ENCODE results near the gene PDS5B. TPM values are rescaled to one million over a fixed set of nuclear protein-coding genes. Genes with fewer than 3 reads are reported as not detected.

The PDS5B gene
- total and polyA plus RNA-seq, 4 donors: 3.6 to 24.3 (median 12.9) TPM

GRCh38 chr13:32600890-32601289, 14.6 kb downstream of the PDS5B start (continued):
- TF ChIP-seq, protein P1, sequence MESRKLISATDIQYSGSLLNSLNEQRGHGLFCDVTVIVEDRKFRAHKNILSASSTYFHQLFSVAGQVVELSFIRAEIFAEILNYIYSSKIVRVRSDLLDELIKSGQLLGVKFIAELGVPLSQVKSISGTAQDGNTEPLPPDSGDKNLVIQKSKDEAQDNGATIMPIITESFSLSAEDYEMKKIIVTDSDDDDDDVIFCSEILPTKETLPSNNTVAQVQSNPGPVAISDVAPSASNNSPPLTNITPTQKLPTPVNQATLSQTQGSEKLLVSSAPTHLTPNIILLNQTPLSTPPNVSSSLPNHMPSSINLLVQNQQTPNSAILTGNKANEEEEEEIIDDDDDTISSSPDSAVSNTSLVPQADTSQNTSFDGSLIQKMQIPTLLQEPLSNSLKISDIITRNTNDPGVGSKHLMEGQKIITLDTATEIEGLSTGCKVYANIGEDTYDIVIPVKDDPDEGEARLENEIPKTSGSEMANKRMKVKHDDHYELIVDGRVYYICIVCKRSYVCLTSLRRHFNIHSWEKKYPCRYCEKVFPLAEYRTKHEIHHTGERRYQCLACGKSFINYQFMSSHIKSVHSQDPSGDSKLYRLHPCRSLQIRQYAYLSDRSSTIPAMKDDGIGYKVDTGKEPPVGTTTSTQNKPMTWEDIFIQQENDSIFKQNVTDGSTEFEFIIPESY (IDR thresholded peaks at IDR 0.05): no peak
- TF ChIP-seq TAF1 (conservative IDR thresholded peaks at IDR 0.05): no peak
- no peak for TF ChIP-seq JUND (IDR thresholded peaks at IDR 0.05)
- TF ChIP-seq NR2F2 (IDR thresholded peaks at IDR 0.05): no peak
- no peak for TF ChIP-seq HNF4G (IDR thresholded peaks at IDR 0.05)
- TF ChIP-seq GABPA (IDR thresholded peaks at IDR 0.05 in 1 of 2, conservative IDR thresholded peaks at IDR 0.05 in 1 of 2): no peak
- no peak for TF ChIP-seq HNF4A (conservative IDR thresholded peaks at IDR 0.05)

DNA sequence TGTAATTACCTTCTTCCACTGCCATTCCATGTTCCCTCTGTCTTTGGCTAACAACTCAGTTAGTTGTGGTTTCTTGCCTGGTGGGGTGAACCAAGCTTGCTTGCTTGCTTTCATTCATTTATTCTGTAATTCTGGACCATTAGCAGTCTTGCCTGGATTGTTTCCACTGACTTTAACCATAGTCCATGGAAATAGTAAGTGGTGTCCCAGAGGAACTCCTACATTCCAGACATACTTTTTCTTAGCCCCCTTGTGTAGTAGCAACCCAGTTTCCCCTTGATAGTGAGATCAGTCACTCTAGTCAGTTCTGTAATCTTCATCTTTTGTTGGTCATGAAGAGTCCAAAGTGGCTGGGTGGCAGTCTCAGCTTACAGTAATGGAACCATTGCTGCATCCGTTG, 23.2 kb downstream of the PDS5B start:
- 82% methylated on average over 1 of the region's 1 CpG for WGBS
- Histone ChIP-seq H3K4me1 (ENCODE audit: control insufficient read depth in 4 of 4, insufficient read depth in 4 of 4, low read length in 3 of 4) (peaks cover 0 to 6% (median 3%) of the 10 kb centered on the region in 4 donors), H3K9ac (ENCODE audit: low read depth in 1 of 2, low read length in 2 of 2) (no peak overlapping the region), H3K27me3 (ENCODE audit: control insufficient read depth in 4 of 4, insufficient read depth in 4 of 4, low read length in 3 of 4) (no peaks in the 10 kb centered on the region), H3K36me3 (ENCODE audit: control insufficient read depth in 4 of 4, insufficient read depth in 3 of 4, low read depth in 1 of 4, low read length in 3 of 4) (no peaks in the 10 kb centered on the region), H3K27ac (ENCODE audit: low read depth in 1 of 2, low read length in 2 of 2) (no peak overlapping the region), H3K4me3 (ENCODE audit: low read depth in 1 of 3, low read length in 3 of 3) (no peak overlapping the region), H3K9me3 (ENCODE audit: control insufficient read depth in 4 of 4, low read length in 3 of 4) (no peaks in the 10 kb centered on the region)
- DNase-seq (ENCODE audit: low spot score): no peak
- TF ChIP-seq, protein P1 (IDR thresholded peaks at IDR 0.05): no peak
- TF ChIP-seq RXRA (IDR thresholded peaks at IDR 0.05) (no peak), RAD21 (IDR thresholded peaks at IDR 0.05) (no peak), MAX (IDR thresholded peaks at IDR 0.05) (no peak), YY1 (IDR thresholded peaks at IDR 0.05) (no peak), JUND (IDR thresholded peaks at IDR 0.05) (no peak)
- TF ChIP-seq, protein P2, sequence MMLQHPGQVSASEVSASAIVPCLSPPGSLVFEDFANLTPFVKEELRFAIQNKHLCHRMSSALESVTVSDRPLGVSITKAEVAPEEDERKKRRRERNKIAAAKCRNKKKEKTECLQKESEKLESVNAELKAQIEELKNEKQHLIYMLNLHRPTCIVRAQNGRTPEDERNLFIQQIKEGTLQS (IDR thresholded peaks at IDR 0.05): no peak
- TF ChIP-seq, protein P3, sequence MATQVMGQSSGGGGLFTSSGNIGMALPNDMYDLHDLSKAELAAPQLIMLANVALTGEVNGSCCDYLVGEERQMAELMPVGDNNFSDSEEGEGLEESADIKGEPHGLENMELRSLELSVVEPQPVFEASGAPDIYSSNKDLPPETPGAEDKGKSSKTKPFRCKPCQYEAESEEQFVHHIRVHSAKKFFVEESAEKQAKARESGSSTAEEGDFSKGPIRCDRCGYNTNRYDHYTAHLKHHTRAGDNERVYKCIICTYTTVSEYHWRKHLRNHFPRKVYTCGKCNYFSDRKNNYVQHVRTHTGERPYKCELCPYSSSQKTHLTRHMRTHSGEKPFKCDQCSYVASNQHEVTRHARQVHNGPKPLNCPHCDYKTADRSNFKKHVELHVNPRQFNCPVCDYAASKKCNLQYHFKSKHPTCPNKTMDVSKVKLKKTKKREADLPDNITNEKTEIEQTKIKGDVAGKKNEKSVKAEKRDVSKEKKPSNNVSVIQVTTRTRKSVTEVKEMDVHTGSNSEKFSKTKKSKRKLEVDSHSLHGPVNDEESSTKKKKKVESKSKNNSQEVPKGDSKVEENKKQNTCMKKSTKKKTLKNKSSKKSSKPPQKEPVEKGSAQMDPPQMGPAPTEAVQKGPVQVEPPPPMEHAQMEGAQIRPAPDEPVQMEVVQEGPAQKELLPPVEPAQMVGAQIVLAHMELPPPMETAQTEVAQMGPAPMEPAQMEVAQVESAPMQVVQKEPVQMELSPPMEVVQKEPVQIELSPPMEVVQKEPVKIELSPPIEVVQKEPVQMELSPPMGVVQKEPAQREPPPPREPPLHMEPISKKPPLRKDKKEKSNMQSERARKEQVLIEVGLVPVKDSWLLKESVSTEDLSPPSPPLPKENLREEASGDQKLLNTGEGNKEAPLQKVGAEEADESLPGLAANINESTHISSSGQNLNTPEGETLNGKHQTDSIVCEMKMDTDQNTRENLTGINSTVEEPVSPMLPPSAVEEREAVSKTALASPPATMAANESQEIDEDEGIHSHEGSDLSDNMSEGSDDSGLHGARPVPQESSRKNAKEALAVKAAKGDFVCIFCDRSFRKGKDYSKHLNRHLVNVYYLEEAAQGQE (IDR thresholded peaks at IDR 0.05): no peak
- TF ChIP-seq, protein P4, sequence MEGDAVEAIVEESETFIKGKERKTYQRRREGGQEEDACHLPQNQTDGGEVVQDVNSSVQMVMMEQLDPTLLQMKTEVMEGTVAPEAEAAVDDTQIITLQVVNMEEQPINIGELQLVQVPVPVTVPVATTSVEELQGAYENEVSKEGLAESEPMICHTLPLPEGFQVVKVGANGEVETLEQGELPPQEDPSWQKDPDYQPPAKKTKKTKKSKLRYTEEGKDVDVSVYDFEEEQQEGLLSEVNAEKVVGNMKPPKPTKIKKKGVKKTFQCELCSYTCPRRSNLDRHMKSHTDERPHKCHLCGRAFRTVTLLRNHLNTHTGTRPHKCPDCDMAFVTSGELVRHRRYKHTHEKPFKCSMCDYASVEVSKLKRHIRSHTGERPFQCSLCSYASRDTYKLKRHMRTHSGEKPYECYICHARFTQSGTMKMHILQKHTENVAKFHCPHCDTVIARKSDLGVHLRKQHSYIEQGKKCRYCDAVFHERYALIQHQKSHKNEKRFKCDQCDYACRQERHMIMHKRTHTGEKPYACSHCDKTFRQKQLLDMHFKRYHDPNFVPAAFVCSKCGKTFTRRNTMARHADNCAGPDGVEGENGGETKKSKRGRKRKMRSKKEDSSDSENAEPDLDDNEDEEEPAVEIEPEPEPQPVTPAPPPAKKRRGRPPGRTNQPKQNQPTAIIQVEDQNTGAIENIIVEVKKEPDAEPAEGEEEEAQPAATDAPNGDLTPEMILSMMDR (IDR thresholded peaks at IDR 0.05; ENCODE audit: low read depth, low read length, missing input control): no peak

Data from liver (tissue), 9 donors.